Putamen (tissue), 1 donor: ENCODE measurements around the gene CDH4.

Experiments used
- DNase-seq: peaks from one replicate; pipeline ENCODE4 v3.0.0-alpha.2; 2016; ENCODE audit warnings: low spot score

CDH4 gene

DNA sequence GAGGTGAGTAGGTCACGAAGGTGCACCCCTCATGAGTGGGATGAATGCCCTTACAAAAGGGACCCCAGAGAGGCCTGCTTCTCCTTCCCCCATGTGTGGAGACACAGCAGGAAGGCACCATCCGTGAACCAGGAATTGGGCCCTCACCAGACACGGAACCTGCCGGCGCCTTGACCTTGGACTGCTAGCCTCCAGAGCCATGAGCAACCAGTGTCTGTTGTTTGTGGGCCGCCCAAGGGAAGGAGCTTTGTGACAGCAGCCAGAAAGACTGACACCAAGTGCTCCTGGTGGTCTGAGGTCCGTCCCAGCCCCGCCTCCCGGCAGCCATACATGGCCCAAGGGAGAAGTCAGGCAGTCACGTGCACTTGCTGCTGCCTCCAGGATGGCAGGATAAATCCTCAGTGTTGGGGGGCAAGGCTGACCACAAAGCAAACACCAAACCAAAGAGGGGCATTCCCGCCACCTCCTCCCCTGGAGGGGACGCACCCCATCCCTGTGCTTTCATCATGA, 29.3 kb downstream of the CDH4 start:
- no peak for DNase-seq

DNA sequence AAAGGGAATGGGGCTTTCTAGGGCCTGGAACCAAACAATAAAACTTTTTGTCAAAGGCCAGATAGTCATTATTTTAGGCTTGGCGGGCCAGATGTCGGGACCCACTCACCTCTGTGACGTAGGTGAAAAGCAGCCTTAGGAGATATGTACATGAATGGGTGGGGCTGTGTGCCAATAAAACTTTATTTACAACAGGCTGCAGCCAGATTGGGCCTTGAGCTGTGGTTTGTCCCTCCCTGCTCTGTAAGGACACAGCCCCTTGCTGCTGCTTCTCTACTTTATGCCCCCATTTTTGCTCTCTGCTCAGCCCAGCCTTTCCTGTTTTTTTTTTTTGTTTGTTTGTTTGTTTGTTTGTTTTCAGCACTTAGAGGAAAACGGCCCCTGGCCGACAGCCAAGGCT, 32.7 kb downstream of the CDH4 start:
- no peak for DNase-seq

DNA sequence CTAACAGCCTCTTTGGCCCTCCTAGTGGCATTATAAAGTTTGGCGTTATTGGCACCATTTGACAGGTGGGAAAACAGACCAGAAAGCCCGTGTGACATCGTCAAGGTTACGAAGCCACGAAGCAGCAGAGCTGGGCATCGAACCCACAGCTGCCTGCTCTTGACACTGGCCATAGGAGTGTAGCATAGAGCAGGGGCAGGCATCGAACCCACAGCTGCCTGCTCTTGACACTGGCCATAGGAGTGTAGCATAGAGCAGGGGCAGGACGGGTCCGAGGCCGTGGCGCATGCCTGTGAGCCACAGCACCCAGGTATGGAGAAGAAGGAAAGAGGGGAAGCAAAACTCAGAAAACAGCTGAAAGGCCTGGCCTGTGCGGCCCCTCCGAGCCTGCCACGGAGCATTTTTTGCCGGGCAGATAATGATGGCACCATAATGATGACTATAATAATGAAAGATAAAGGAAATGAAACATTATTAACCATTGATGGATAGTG, 33.1 kb downstream of the CDH4 start:
- DNase-seq, result no peak

DNA sequence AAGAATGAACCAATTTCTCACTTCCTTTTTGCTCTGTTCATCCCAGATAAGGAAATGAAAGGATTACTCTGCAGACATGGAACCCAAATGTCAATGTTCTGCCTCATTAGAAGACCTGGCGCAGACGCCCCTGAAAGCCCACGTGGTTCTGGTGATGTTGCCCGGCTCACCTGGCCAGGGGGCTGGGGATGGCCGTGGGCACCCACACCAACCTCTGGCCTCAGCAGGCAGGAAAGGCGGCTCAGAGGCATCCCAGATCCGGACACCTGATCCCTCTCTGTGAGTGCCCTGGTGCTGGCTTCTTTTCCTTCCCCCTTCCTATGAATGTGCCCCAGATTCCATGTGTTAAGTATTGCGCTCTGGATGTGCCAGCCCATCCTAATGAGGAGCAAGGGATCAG, 33.6 kb downstream of the CDH4 start:
- DNase-seq, result no peak

DNA sequence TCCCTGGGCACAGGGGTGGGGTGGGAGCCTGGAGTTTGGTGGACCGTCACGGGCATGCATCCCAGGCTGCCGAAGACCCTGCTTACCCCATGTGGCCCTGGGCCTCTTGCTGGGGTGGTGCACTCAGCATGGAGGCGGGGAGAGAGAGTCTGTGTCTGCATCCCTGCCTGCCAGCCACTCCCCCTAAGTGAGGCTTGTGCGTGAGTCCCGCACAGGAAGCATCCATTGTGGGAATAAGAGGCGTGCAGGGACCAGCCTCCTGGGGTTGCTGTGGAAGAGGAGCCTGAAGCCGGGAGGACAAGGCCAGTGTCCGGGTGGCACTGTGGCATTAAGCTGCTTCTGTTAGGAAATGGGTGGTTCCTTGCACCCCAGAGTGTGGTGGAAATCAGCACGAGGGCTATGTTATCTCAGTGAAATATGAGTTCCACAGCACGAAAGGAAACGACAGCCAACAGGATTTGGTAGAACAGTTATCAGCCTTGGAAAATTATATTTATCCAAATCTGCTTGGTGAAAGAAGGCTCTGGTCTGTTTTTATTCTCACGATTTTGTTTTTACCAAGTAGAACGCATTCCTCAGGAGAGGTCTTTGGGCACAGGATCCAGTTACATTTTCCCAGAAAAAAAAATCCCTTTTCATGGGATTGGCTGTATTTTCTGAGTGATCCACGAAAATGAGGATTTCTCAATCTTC, 35.7 kb downstream of the CDH4 start:
- no peak for DNase-seq

DNA sequence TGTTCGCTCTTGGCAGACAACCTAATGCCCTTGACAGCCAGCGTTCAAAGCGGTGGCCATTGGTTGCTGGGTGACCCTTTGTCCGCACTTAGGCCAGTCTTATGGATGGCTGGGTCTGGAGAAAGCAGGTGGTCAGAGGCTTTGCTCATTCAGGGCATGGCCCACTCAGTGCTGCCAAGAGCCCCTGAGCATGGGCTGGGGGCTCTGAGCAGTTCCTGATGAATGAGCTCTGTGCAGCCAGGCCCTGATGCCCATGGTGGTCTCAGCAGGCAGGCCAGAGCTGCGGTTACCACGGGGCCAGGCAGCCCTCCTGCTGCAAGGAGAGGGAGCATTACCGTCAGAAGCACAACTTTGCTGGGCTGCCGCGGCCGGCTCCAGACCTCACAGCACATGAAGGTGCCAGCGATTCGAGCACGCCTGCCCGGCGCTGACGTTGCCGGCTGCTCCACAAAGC, 36.3 kb downstream of the CDH4 start:
- peak; percentile 59 for DNase-seq

DNA sequence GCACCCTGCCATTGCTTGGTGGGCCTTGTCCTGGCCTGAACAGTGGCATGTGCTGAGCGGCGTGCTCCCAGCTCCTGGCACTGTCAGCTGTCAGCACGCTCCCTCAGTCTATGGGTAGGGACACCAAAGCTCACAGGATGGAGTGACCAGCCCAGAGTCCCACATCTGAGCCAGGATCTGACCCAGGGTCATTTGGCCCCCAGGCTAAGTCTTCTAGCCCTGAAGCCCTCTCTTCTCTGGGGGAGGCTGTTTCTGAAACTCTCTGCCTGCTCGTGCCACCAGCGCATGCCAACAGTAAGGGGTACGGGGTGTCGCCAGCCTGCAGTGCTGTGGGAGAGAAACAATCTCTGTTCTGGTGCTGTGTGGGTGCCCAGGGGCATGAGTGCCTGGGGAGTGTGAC, 37.1 kb downstream of the CDH4 start:
- DNase-seq, result no peak

DNA sequence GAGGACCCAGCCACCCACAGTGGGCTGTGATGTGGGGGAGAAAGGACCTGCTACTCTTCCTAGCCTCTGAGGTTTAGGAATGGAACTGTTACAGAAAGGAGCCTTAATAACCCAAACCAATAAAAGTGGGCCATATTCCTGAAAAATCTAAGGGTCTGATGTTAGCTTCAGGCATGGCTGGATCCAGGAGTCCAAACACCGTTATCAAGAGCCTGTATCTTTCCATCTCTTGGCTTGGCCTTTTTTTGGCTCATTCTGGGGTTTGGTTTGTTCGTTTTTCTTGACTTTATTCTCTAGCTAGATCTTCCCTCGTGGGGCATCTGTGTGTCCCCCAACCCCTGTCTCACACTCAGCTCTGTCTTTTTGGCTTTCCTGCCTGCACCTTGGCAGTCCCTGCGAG, 38.7 kb downstream of the CDH4 start:
- DNase-seq, result no peak

DNA sequence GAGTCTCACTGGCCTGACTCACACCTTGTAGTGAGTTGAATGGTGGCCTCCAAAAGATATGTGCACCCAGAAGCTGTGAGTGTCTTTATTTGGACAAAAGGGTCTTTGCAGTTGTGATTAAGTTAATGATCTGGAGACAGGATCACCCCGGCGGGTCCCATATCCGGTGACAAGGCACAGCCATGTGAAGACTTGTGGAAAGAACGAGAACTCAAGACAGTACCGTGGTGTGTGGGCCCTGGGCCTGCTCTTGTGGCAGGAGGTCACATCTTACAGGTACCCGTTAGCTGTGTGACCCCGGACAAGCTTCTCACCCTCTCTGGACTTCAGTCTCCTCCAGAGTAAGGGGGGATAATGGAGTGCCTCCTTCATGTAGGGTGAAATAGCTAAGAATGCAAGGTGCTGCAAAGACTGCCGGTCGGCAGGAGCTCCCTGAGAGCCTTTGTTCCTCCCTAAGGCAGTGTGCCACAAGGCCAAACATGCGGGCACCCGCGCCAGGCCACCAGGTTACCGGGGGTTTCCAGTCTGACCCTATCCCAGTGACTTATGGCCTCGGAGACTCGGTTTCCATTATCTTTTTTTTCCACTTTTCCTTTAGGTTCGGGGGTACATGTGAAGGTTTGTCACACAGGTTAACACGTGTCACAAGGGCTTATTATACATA, 39.2 kb downstream of the CDH4 start:
- no peak for DNase-seq

DNA sequence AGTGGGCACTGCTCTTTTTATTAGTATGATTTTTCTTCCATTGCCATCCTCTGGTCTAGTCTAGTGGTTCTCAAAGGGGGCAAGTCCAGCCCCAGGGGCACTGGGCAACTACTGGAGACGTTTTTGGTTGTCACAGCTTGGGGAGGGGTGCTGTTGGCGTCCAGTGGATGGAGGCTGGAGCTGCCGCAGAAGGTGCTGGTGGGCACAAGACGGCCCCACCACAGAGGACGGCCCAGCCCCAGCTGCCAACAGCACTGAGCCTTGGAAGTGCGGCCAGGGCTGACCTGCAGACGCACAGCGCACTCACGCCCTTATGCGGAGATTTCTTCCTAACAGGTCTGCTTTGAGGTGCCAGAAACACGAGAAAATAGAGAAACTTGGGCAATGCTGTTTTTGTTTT, 40.3 kb downstream of the CDH4 start:
- DNase-seq, result no peak

DNA sequence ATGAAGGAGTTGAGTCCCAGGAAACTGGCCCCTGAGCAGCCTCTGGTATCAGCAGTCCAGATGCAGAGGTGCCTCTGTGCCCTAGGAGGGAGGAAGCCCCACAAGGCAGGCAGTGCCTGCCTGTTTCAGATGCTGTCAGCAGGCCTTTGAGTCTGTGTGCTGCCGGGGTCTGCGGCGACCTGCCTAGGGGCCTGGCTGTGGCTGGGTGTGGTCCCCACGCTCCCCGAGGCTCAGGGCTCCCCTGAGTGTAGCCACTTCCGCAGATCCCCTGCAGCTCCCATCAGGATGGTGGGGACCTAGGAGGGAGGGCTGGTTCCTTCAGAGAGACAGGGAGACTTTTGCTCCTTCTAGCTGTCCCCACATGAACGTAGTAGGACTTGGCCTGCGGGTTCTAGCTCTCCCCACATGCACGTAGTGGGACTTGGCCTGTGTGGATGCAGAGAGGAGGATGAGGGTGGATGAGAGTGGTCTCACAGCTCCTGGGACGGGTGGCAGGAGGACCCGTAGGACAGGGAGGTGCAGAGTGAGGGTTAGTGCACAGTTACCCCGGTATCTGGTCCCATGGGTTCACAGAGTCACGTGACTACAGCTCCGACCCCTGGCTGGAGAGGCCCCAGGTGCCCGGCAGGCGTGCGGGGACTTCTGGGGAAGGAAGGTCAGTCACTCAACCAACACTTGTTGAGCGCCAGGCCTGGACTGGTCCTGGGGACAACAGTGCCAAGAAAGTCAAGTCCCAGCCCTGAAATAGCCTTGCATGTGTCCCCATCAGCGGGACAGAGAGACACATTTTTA, 41.0 kb downstream of the CDH4 start:
- DNase-seq, result no peak

DNA sequence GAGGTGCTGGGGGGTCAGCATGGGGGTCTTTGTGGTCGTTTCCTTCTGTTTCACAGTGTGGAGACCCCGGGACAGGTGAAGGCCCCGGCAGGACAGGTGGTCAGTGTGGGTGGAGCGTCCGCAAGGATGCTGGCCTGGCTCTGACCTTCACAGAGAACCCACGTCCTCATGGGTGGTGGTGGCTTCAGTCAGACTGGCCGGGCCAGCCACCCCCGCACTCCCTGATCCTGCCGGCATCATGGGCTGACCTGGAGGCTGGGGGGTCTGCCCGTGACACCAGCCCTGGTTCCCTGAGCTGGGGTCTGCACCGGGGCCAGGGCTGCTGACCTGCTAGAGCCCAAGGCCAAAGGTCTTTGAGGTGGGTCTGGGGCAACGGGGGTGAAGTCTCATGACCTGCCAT, 41.9 kb downstream of the CDH4 start:
- no peak for DNase-seq

DNA sequence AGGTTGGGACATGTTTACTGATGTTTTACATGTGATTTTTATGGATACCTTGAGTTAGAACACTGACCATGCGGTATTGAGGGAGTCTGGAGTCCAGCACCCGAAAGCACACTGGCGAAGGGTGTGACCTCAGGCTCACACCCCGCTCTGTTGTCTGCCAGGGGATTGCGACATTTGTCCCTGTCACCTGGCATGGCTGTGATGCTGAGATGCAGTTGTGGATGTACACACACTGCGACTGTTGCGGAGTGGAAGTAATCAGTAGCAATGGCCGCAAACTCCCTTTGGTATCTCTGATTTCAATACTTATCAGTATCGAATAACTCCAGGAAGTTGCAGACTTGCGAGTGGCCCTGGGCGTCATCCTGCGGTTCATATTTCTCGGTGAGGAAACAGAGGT, 43.2 kb downstream of the CDH4 start:
- no peak for DNase-seq

DNA sequence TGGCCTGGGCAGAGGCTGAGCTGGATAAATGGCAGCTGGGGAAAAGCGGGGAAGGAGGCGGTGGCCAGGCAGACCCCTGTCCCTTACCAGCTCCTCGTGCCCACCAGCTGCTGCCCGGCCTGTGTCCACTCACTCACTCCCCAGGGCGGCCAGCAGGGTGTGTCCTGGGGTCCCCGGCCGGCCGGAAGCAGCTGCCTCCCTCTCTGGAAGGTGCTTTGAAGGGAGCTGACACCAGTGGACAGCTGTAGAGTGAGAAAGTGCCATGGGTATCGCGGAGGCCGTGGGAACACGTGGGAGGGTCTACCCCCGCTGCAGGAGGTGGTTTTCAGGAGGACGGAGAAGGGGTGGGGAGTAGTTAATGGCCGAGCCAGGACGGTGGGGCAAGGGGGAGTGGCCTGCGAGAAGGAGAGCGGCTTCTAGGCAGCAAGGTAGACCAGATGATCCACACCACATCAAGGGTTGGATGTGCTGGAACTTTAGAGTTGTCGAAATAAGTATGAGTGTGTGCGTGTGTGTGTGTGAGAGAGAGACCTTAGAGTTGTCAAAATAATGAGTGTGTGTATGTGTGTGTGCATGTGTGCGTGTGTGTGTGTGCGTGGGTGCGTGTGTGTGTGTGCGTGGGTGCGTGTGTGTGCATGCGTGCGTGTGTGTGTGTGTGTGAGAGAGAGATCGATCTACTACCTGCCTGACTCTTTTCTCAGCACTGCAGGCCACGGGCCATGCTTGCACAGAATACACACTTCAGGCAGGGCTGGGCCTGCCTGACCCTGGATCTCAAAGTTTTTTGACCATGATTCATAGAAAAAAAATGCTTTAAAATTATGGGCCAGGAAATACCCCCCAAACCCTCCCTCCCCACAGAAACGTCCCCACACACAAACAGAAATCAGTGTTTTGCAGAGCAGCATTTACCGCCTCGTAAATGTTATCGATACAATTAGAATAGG, 43.9 kb downstream of the CDH4 start:
- DNase-seq, result no peak

DNA sequence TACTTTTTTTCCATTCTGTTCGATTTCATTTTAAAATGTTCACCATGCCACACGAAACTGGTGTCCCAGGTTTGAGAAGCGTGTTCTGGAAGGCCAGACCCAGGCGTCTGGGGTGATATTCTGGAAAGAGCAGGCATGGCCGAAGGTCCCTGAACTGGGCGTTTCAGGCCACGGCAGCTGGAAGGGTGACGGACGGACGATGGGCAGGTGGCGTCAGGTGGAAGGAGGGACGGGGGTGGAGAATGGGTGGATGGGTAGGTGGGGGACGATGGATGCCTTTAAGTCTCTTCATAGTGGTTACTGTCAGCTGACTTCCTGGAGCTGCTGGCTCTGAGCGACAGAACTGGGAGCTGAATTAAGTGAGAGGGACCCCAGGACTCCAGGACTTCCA, 44.6 kb downstream of the CDH4 start:
- no peak for DNase-seq

DNA sequence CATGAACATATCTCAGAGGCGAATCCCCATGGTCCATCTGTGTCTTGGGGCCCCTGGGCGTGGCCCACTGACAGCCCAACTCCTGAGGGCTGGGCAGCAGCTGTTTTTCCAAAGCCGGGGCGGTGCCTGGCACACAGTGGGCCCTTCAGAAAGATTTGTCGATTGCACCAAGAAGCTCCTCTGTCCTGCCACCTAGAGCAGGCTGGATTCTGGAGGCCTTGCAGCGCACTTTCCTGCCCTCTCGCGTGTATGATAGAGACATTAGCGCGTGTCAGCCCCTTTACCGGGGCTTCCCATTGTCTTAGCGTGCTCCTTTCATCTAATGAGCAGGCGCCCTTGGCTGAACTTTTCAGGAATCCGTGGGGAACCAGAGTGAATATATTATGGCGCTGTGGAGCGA, 45.4 kb downstream of the CDH4 start:
- DNase-seq, result no peak

DNA sequence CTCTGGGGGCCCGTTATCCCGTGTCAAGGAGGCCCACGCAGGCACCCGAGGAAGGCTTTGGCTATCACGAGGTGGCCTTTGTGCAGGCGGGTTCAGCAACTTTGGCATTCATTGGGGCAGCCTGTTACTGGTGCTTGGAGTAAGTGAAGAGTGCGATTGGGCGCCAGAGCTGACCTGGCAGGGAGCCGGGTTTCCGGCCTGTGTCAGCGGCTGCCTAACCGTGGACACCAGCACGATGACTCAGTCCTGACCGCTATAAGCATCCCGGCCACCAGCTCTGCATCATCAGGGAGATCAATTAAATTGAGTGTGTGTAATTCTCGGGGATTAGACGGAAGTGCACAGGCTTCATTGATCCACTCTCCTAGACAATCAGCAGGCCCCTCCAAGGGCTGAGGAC, 45.9 kb downstream of the CDH4 start:
- no peak for DNase-seq

DNA sequence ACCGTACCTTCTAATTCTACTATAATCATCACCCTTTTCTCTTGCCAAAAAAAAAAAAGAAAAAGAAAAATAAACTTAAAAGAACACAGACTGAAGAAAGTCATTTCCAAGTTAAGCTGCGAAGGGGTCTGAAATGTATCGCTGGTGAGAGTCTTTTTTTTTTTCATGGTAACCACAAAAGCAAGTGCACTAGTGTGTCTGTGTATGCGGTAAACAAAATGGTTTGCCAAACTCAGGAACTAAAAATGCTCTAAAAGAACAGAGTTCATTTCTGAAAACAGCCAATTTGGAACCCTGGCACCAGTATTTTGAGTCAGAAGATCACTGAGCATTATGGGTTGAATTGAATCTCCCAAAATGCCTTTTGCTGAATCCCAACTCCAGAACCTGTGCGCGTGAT, 46.6 kb downstream of the CDH4 start:
- DNase-seq, result no peak

DNA sequence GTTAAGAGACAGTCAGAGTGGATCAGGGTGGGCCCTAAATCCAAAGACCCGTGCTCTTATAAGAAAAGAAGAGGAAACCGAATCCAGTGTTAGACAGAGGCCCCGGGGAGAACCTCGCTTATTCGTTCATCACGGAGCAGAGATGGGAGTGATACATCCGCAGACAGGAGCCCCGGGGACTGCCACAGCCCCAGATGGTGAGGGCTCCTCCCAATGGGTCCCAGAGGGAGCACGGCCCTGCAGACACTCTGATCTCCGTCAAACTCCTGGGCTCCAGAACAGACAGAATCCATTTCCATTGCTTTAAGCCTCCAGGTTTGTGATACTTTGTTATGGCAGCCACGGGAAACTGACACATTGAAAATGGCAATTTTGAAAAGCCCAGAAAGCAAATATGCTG, 47.0 kb downstream of the CDH4 start:
- no peak for DNase-seq

DNA sequence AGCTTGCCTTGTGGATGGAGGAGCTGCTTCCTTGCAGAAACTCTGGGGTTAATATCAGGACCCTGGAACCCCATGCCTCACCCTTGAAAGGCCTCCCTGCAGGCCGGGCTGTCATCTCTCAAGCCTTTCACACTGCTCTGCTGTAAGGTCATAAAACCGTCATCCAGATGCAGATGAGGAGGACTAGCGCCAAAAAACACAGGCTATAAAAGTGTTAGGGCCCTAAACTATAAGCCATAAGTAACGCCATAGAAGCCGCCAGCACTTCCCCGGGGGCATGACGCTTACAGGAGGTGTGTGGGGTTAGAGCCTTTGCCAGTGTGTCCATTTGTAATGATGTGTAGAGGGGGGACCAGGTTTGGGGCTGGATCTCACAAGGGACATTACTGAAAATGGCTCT, 47.6 kb downstream of the CDH4 start:
- DNase-seq, result no peak

DNA sequence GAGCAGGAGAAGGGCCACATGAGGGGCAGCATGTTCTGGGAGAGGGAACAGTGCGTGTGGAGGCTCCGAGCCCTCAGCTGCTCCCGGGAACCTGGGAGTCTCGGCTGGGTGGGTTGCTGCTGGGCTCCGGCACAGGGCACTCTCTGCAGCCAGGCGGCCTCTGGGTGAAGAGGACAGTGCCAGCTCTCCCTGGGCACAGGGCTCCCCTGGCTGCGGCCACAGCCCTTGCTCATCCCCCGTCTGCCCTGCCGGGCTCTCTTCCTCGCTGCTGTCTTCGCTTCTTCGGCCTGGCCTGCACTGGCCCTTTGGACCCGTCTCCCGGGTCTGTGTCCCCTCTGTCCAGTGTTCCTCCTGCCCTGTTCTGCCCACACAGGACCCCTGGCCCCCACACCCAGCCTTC, 48.2 kb downstream of the CDH4 start:
- DNase-seq, result no peak

DNA sequence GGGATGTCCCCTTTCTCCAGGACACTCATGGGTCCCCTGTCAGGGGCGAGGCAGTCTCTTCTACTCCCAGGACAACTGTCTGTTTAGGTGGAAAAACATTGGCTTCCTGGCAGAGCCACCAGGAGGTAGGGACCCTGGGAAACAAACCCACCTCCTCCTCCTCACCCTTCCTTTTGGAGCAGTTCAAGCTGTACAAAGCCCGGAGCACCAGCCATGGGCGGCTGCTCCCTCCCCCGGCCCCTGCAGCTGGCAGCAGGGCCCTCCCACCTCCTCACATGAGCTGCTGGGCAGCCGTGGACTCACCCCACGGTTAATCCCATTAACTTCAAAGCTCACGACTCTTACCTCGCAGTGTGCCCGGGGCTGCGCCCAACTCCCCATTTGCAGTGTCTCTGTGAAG, 48.6 kb downstream of the CDH4 start:
- no peak for DNase-seq
